HCT116 (cell line): ENCODE results near the gene EPHA3.

Source experiments
- ELF1 ChIP-seq: IDR thresholded peaks from 2 replicates; pipeline ENCODE4 v1.6.1; 2012; ENCODE audit warnings: low read depth, borderline replicate concordance
- EZH2 ChIP-seq: fragments of 200-600 bp; sonication (generic); IDR thresholded peaks from 2 replicates; pipeline ENCODE4 v1.6.1; 2017; ENCODE audit warnings: antibody characterized with exemption, mixed run types
- EZH2phosphoT487 ChIP-seq: fragments of 200-600 bp; IDR thresholded peaks from 2 replicates; pipeline ENCODE4 v1.6.1; 2018; ENCODE audit warnings: antibody characterized with exemption, borderline replicate concordance
- FOSL1 ChIP-seq: IDR thresholded peaks from 2 replicates; pipeline ENCODE4 v1.6.1; 2012; ENCODE audit warnings: low read depth
- JUND ChIP-seq: IDR thresholded peaks from 2 replicates; pipeline ENCODE4 v1.6.1; 2012
- MAX ChIP-seq: IDR thresholded peaks from 2 replicates; pipeline ENCODE4 v1.6.1; 2012
- POLR2A ChIP-seq: IDR thresholded peaks from 2 replicates; pipeline ENCODE4 v1.7.0; 2011; ENCODE audit warnings: borderline replicate concordance; ENCODE audit not compliant: insufficient read depth, insufficient read length; ENCODE audit errors: extremely low read depth
- RAD21 ChIP-seq: IDR thresholded peaks from 2 replicates; pipeline ENCODE4 v1.6.1; 2012; ENCODE audit warnings: low read depth, mild to moderate bottlenecking
- SIN3A ChIP-seq: IDR thresholded peaks from 2 replicates; pipeline ENCODE4 v1.6.1; 2012; ENCODE audit warnings: low read depth
- YY1 ChIP-seq: IDR thresholded peaks from 2 replicates; pipeline ENCODE4 v1.6.1; 2011; ENCODE audit warnings: low read length, low read depth, moderate library complexity, mild to moderate bottlenecking; ENCODE audit not compliant: insufficient replicate concordance; ENCODE audit errors: extremely low read depth
- ZFX ChIP-seq: fragments of 450-650 bp; IDR thresholded peaks from 2 replicates; pipeline ENCODE4 v1.6.1; 2017
- TF ChIP-seq, protein P1 (sequence below), 3 experiments: fragments of 200-600 bp in 1 of 3; sonication (generic) in 1 of 3; IDR thresholded peaks in 2 of 3; conservative IDR thresholded peaks in 1 of 3; 2 replicates each; pipeline ENCODE4 v1.5.1; 2012 to 2017; ENCODE audit warnings: low read depth in 2 of 3, low read length in 2 of 3, antibody characterized with exemption in 1 of 3, borderline replicate concordance in 1 of 3, control low read depth in 1 of 3, mild to moderate bottlenecking in 1 of 3, mixed read lengths in 1 of 3, mixed run types in 1 of 3, moderate library complexity in 1 of 3; ENCODE audit not compliant: insufficient read depth in 1 of 3

DNA sequence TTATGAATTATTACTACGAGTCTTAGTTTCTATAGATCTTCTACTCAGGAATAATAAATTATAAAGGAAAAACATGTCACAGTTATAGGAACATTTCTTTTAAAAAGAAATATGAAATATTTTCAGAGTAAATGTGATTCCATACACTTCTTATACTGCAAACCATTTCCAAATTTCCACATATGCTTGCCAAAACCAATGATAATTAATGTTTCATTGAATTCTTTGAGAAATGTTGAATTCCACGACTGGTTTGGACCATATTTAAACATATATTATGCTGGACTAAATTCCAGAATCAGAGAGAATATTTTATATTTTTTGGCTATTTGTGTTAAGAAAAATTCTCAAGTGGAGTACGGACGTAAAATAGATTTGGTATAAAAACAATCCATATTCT is 144.6 kb downstream of the EPHA3 start:
- TF ChIP-seq EZH2phosphoT487 = no peak
- TF ChIP-seq, protein P1, sequence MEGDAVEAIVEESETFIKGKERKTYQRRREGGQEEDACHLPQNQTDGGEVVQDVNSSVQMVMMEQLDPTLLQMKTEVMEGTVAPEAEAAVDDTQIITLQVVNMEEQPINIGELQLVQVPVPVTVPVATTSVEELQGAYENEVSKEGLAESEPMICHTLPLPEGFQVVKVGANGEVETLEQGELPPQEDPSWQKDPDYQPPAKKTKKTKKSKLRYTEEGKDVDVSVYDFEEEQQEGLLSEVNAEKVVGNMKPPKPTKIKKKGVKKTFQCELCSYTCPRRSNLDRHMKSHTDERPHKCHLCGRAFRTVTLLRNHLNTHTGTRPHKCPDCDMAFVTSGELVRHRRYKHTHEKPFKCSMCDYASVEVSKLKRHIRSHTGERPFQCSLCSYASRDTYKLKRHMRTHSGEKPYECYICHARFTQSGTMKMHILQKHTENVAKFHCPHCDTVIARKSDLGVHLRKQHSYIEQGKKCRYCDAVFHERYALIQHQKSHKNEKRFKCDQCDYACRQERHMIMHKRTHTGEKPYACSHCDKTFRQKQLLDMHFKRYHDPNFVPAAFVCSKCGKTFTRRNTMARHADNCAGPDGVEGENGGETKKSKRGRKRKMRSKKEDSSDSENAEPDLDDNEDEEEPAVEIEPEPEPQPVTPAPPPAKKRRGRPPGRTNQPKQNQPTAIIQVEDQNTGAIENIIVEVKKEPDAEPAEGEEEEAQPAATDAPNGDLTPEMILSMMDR (IDR thresholded peaks at IDR 0.05 in 2 of 3, conservative IDR thresholded peaks at IDR 0.05 in 1 of 3; ENCODE audit: borderline replicate concordance in 1 of 3, insufficient read depth in 1 of 3, low read depth in 2 of 3, low read length in 2 of 3) = no peak
- no peak for TF ChIP-seq EZH2
- TF ChIP-seq POLR2A = no peak
- no peak for TF ChIP-seq ZFX
- TF ChIP-seq SIN3A = no peak
- no peak for TF ChIP-seq YY1
- TF ChIP-seq FOSL1 = no peak
- TF ChIP-seq ELF1 = no peak
- no peak for TF ChIP-seq JUND
- TF ChIP-seq RAD21 = no peak
- no peak for TF ChIP-seq MAX
